WTC11 (cell line): Measurements from ENCODE around the gene C5orf15. TPM values are rescaled to one million over a fixed set of nuclear protein-coding genes. Genes with fewer than 3 reads are reported as not detected.
"Not testable (repeated sequence)": the region's sequence is repeated elsewhere in the genome, so short reads cannot be mapped to it uniquely, and the experiment has no call there.

Experiments
- ATAC-seq: fragments of 200-7000 bp; cut with Tn5 transposase; 2 replicates; pipeline ENCODE4 v1.10.0; 2021; ENCODE audit warnings: mild to moderate bottlenecking, moderate library complexity
- CTCF ChIA-PET: fragments of 300-600 bp; sonication (Branson Sonifier 250); formaldehyde crosslinking; loops from one replicate; lab custom pipeline; 2021; ENCODE audit warnings: antibody characterized with exemption; lab: Charles Lee
- POLR2A ChIA-PET: fragments of 350-600 bp; sonication (Branson Sonifier 250); formaldehyde crosslinking; loops from one replicate; lab custom pipeline; 2021; ENCODE audit warnings: antibody characterized with exemption; lab: Charles Lee
- DNase-seq: peaks from one replicate; pipeline ENCODE4 v3.0.0; 2021; ENCODE audit warnings: low spot score
- H3K27ac Mint-ChIP-seq: 2 replicates; pipeline ENCODE4 v1.8.0; 2021; ENCODE audit warnings: mixed read lengths
- H3K27me3 Mint-ChIP-seq: 2 replicates; pipeline ENCODE4 v1.8.0; 2021; ENCODE audit warnings: low read depth, mild to moderate bottlenecking, moderate library complexity, mixed read lengths
- H3K36me3 Mint-ChIP-seq: 2 replicates; pipeline ENCODE4 v1.8.0; 2021; ENCODE audit warnings: mixed read lengths
- H3K4me1 Mint-ChIP-seq: 2 replicates; pipeline ENCODE4 v1.8.0; 2022; ENCODE audit warnings: mixed read lengths
- H3K4me3 Mint-ChIP-seq: 2 replicates; pipeline ENCODE4 v1.8.0; 2021; ENCODE audit warnings: mild to moderate bottlenecking, moderate library complexity, mixed read lengths
- H3K9me3 Mint-ChIP-seq: 2 replicates; pipeline ENCODE4 v1.8.0; 2021; ENCODE audit warnings: mixed read lengths
- AR ChIP-seq: fragments of 250-450 bp; sonication (Bioruptor Pico); IDR thresholded peaks from 2 replicates; pipeline ENCODE4 v1.9.0; 2021; ENCODE audit warnings: mild to moderate bottlenecking
- ATF3 ChIP-seq: sonication (generic); formaldehyde crosslinking; conservative IDR thresholded peaks from 2 replicates; pipeline ENCODE4 v1.8.1; 2022; ENCODE audit warnings: mild to moderate bottlenecking, missing genetic modification reagents
- CBFB ChIP-seq: sonication (generic); formaldehyde crosslinking; IDR thresholded peaks from 2 replicates; pipeline ENCODE4 v1.8.1; 2022; ENCODE audit warnings: mild to moderate bottlenecking, low read depth, missing genetic modification reagents
- CDX4 ChIP-seq: fragments of 250-450 bp; sonication (Bioruptor Pico); IDR thresholded peaks from 2 replicates; pipeline ENCODE4 v1.9.0; 2021; ENCODE audit warnings: moderate library complexity, mild to moderate bottlenecking, inconsistent platforms, borderline replicate concordance
- GTF2I ChIP-seq: fragments of 250-450 bp; sonication (Bioruptor Pico); conservative IDR thresholded peaks from 2 replicates; pipeline ENCODE4 v1.4.0; 2021; ENCODE audit warnings: mild to moderate bottlenecking
- HMGA2 ChIP-seq: fragments of 250-450 bp; sonication (Bioruptor Pico); IDR thresholded peaks from 2 replicates; pipeline ENCODE4 v1.4.0; 2021; ENCODE audit warnings: mild to moderate bottlenecking, moderate library complexity
- JAZF1 ChIP-seq: fragments of 250-450 bp; sonication (Bioruptor Pico); IDR thresholded peaks from 2 replicates; pipeline ENCODE4 v1.9.0; 2021; ENCODE audit warnings: moderate library complexity, mild to moderate bottlenecking, inconsistent platforms
- KAT7 ChIP-seq: sonication (generic); formaldehyde crosslinking; IDR thresholded peaks from 2 replicates; pipeline ENCODE4 v1.8.1; 2023; ENCODE audit warnings: missing genetic modification reagents, mild to moderate bottlenecking, borderline replicate concordance
- MXD4 ChIP-seq: fragments of 250-450 bp; sonication (Bioruptor Pico); IDR thresholded peaks from 2 replicates; pipeline ENCODE4 v1.8.0; 2021; ENCODE audit warnings: mild to moderate bottlenecking, moderate library complexity, borderline replicate concordance
- PREB ChIP-seq: sonication (generic); formaldehyde crosslinking; IDR thresholded peaks from 2 replicates; pipeline ENCODE4 v1.8.1; 2022; ENCODE audit warnings: mild to moderate bottlenecking, missing genetic modification reagents, moderate library complexity, borderline replicate concordance
- SP1 ChIP-seq: sonication (generic); formaldehyde crosslinking; conservative IDR thresholded peaks from 2 replicates; pipeline ENCODE4 v1.8.1; 2022; ENCODE audit warnings: missing genetic modification reagents
- TCF7 ChIP-seq: sonication (generic); formaldehyde crosslinking; IDR thresholded peaks from 2 replicates; pipeline ENCODE4 v1.8.0; 2022; ENCODE audit warnings: mild to moderate bottlenecking, low read depth, missing genetic modification reagents, moderate library complexity
- ZBTB43 ChIP-seq: sonication (generic); formaldehyde crosslinking; IDR thresholded peaks from 2 replicates; pipeline ENCODE4 v1.8.1; 2023; ENCODE audit warnings: mild to moderate bottlenecking, missing genetic modification reagents
- ZNF396 ChIP-seq: fragments of 250-450 bp; sonication (Bioruptor Pico); IDR thresholded peaks from 2 replicates; pipeline ENCODE4 v1.8.0; 2021; ENCODE audit warnings: mild to moderate bottlenecking, moderate library complexity, borderline replicate concordance
- ZNF532 ChIP-seq: fragments of 250-450 bp; sonication (Bioruptor Pico); IDR thresholded peaks from 2 replicates; pipeline ENCODE4 v1.9.0; 2021; ENCODE audit warnings: mild to moderate bottlenecking, borderline replicate concordance
- total RNA-seq: library from RNA; stranded (reverse); gene quantifications from 3 replicates; pipeline ENCODE4 v1.2.3, GENCODE V29; 2021

C5orf15 gene
- total RNA-seq, 1 experiment from 2014 or later = 32.7 TPM

- CTCF ChIA-PET = interaction anchor here (0.6 to 4.4 kb wide), 4 partner anchors 20 to 49 kb away, joined by 3 to 43 read pairs (median 4); no protein-coding TSS in a partner anchor
- TF ChIP-seq HMGA2 (CRISPR knock-in tag) (no peak), AR (CRISPR knock-in tag) (no peak), KAT7 (CRISPR knock-in tag) (no peak), CDX4 (CRISPR knock-in tag) (no peak), MXD4 (CRISPR knock-in tag) (no peak), SP1 (CRISPR knock-in tag) (no peak), GTF2I (CRISPR knock-in tag) (no peak), CBFB (CRISPR knock-in tag) (no peak), JAZF1 (CRISPR knock-in tag) (no peak), ATF3 (CRISPR knock-in tag) (no peak)
- TF ChIP-seq, all 79 proteins: peak for 0
- no peak for DNase-seq
- Mint-ChIP-seq H3K27me3 (no peaks in the 10 kb centered on the region), H3K27ac (peak overlapping the region; percentile 56; the same call in 1 of the 2 replicates), H3K9me3 (no peaks in the 10 kb centered on the region), H3K36me3 (peaks cover 73% of the 10 kb centered on the region), H3K4me1 (0 out of 2 replicates have a peak, but pooled peaks cover 3% of the 10 kb centered on the region), H3K4me3 (no peak overlapping the region)
- ATAC-seq = no peak
- POLR2A ChIA-PET = no interaction called here
Measured at GRCh38 chr5:133977161-133977787, 8.8 kb upstream of the C5orf15 start.

- H3K27ac Mint-ChIP-seq, H3K4me3 Mint-ChIP-seq, CTCF ChIA-PET, DNase-seq, H3K9me3 Mint-ChIP-seq, POLR2A ChIA-PET, H3K4me1 Mint-ChIP-seq, ATAC-seq, H3K27me3 Mint-ChIP-seq: not testable (repeated sequence)
- H3K36me3 Mint-ChIP-seq = peaks cover 68% of the 10 kb centered on the region
Measured at GRCh38 chr5:133975546-133975945, 7.1 kb upstream of the C5orf15 start.

GRCh38 chr5:133974142-133974541 lies 5.7 kb upstream of the C5orf15 start:
- no peak overlapping the region for H3K27ac Mint-ChIP-seq
- H3K27me3 Mint-ChIP-seq = no peaks in the 10 kb centered on the region
- DNase-seq (no peak), ATAC-seq (no peak)
- no peaks in the 10 kb centered on the region for H3K9me3 Mint-ChIP-seq
- POLR2A ChIA-PET = no interaction called here
- CTCF ChIA-PET = no interaction called here
- H3K36me3 Mint-ChIP-seq = peaks cover 59% of the 10 kb centered on the region
- 0 out of 2 replicates have a peak, but pooled peaks cover 3% of the 10 kb centered on the region for H3K4me1 Mint-ChIP-seq
- H3K4me3 Mint-ChIP-seq = no peak overlapping the region
- TF ChIP-seq PREB (CRISPR knock-in tag) = no peak
- no peak for TF ChIP-seq TCF7 (CRISPR knock-in tag)
- TF ChIP-seq ZNF532 (CRISPR knock-in tag) = no peak
- TF ChIP-seq ZNF396 (CRISPR knock-in tag) = no peak
- TF ChIP-seq ZBTB43 (CRISPR knock-in tag) = no peak
